K562 (cell line): ENCODE data around the gene INSIG1. TPM values are rescaled to one million over a fixed set of nuclear protein-coding genes. Genes with fewer than 3 reads are reported as not detected.
A peak's percentile ranks its signal among the peaks of the same experiment; 100 is the strongest.

Experiments
- BCL6 ChIP-seq: fragments of 250-450 bp; sonication (Bioruptor Pico); IDR thresholded peaks from 2 replicates; pipeline ENCODE4 v1.4.0; 2020
- DPF2 ChIP-seq: fragments of 450-650 bp; IDR thresholded peaks from 2 replicates; pipeline ENCODE4 v1.6.1; 2016
- ERF ChIP-seq: fragments of 450-650 bp; formaldehyde crosslinking; IDR thresholded peaks from 2 replicates; pipeline ENCODE4 v1.4.0; 2020; ENCODE audit warnings: mild to moderate bottlenecking, mixed read lengths
- HDGF ChIP-seq: fragments of 450-650 bp; IDR thresholded peaks from 2 replicates; pipeline ENCODE4 v1.6.1; 2016
- HIVEP1 ChIP-seq: fragments of 250-450 bp; sonication (Bioruptor Pico); IDR thresholded peaks from 2 replicates; pipeline ENCODE4 v1.4.0; 2020; ENCODE audit warnings: mild to moderate bottlenecking
- HNRNPK ChIP-seq: fragments of 200-400 bp; formaldehyde crosslinking; IDR thresholded peaks from one replicate; pipeline ENCODE4 v1.6.1; 2018; ENCODE audit warnings: mild to moderate bottlenecking, low read depth, low read length; ENCODE audit not compliant: poor library complexity, severe bottlenecking
- MCM7 ChIP-seq, 2 experiments: fragments of 450-650 bp; IDR thresholded peaks; 2 replicates each; pipeline ENCODE4 v1.6.1; 2016 to 2018
- MEF2D ChIP-seq: conservative IDR thresholded peaks from 2 replicates; pipeline ENCODE4 v1.6.1; 2016; ENCODE audit warnings: low read depth, missing genetic modification characterization, missing compliant biosample characterization
- NUFIP1 ChIP-seq: fragments of 450-650 bp; IDR thresholded peaks from 2 replicates; pipeline ENCODE4 v1.6.1; 2018; ENCODE audit not compliant: partially characterized antibody
- POLR2H ChIP-seq: IDR thresholded peaks from 2 replicates; pipeline ENCODE4 v1.6.1; 2016; ENCODE audit warnings: missing genetic modification characterization, low read depth, mild to moderate bottlenecking, control low read depth, missing compliant biosample characterization, moderate library complexity
- RBFOX2 ChIP-seq: fragments of 200-400 bp; formaldehyde crosslinking; IDR thresholded peaks from 2 replicates; pipeline ENCODE4 v1.6.1; 2017; ENCODE audit warnings: low read depth, mild to moderate bottlenecking, low read length, moderate library complexity
- RNF2 ChIP-seq: sonication (generic); IDR thresholded peaks from 2 replicates; pipeline ENCODE4 v1.6.1; 2016
- SETDB1 ChIP-seq: IDR thresholded peaks from one replicate; pipeline ENCODE4 v1.6.1; 2012; ENCODE audit warnings: low read length, control low read depth, inconsistent platforms
- TAF15 ChIP-seq: fragments of 200-400 bp; formaldehyde crosslinking; IDR thresholded peaks from 2 replicates; pipeline ENCODE4 v1.6.1; 2017; ENCODE audit warnings: mild to moderate bottlenecking, low read depth, low read length, moderate library complexity
- polyA plus RNA-seq, 8 experiments: library from polyadenylated mRNA; depleted of rRNA in 4 of 8; stranded (reverse) in 5 of 8; unstranded in 3 of 8; fragments of >200 nt; fragmentation: Nextera tagmentation in 2 of 8; fragmentation: Illumina TruSeq in 1 of 8; extraction: Ambion mirVana in 2 of 8; extraction: Trizol in 1 of 8; gene quantifications; 2 replicates each; pipeline versions ENCODE4 v1.2.1 to v1.2.3, GENCODE V29; 2011 to 2014; ENCODE audit warnings: inconsistent platforms in 1 of 8, missing spikeins in 1 of 8
- total RNA-seq, 7 experiments: library from RNA; depleted of rRNA in 6 of 7; stranded (reverse); fragments of >200 nt in 6 of 7; fragmentation: Illumina TruSeq in 2 of 7; extraction: Trizol in 2 of 7; gene quantifications; 2 replicates each; pipeline versions ENCODE4 v1.2.1 to v1.2.3, GENCODE V29; 2011 to 2021; ENCODE audit warnings: low replicate concordance in 1 of 7
- TF ChIP-seq, protein P1 (sequence below): sonication (generic); formaldehyde crosslinking; IDR thresholded peaks from 2 replicates; pipeline ENCODE4 v1.8.0; 2022; ENCODE audit warnings: mild to moderate bottlenecking, missing genetic modification reagents, borderline replicate concordance
- TF ChIP-seq, protein P2 (sequence below): sonication (generic); formaldehyde crosslinking; IDR thresholded peaks from 2 replicates; pipeline ENCODE4 v1.8.1; 2022; ENCODE audit warnings: missing genetic modification reagents
- TF ChIP-seq, protein P3 (sequence below): fragments of 450-650 bp; IDR thresholded peaks from 2 replicates; pipeline ENCODE4 v1.6.1; 2016; ENCODE audit warnings: antibody characterized with exemption
- TF ChIP-seq, protein P4 (sequence below): fragments of 250-450 bp; sonication (Bioruptor Pico); IDR thresholded peaks from 2 replicates; pipeline ENCODE4 v1.5.1; 2021; ENCODE audit warnings: mild to moderate bottlenecking
- TF ChIP-seq, protein P5 (sequence below): sonication (generic); formaldehyde crosslinking; IDR thresholded peaks from 2 replicates; pipeline ENCODE4 v1.4.0; 2020; ENCODE audit warnings: mild to moderate bottlenecking, missing genetic modification reagents
- TF ChIP-seq, protein P6 (sequence below): fragments of 250-450 bp; sonication (Bioruptor Pico); IDR thresholded peaks from 2 replicates; pipeline ENCODE4 v1.6.1; 2021; ENCODE audit warnings: mild to moderate bottlenecking

The INSIG1 gene
- total and polyA plus RNA-seq, 9 of the 15 experiments (the other 6 are each of a cell fraction or from before 2014, with no cell fraction given) = 57.1 to 787 (median 238) TPM

DNA sequence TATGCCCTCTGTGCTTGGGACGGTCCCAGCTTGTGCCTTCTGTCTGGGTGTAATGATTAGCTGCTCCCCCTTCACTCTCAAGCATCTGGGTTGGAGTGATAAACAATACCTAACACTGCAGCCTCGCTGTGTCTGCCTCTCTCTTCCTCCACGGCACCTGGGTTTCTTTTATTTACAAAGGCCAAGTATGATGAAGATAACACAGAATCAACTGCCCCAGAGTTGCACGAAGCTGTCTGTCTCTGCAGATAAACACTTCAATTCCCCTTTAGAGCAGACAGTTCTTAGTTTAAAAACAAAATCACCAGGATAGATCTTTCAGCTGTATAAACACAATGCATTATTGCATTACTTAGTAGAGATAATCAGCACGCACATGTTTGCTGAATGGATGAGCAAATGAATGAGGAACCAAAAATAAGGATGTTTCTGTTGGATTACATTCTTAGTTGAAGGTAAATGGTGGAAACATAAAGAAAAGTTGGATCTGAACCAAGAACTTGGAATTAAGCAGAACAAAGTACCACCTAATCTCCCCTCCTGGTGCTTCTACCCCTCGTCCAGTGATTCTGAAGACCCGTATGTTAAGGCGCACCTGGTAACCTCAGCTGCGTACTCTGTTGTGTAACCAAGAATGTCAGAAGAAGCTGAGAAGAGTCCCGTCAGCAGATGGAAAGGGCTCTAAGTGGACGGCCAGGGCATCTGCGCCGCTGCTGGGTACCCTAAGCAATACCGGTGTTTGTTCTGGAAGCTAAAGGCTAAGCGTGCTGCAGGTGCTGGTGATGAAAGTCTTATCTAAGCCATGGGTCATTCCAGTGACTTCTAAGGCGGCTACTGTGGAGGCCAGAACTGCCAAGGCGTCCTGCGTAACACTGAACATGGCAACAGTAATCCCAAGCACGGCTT is 26.6 kb downstream of the INSIG1 start (continued):
- TF ChIP-seq, protein P1, sequence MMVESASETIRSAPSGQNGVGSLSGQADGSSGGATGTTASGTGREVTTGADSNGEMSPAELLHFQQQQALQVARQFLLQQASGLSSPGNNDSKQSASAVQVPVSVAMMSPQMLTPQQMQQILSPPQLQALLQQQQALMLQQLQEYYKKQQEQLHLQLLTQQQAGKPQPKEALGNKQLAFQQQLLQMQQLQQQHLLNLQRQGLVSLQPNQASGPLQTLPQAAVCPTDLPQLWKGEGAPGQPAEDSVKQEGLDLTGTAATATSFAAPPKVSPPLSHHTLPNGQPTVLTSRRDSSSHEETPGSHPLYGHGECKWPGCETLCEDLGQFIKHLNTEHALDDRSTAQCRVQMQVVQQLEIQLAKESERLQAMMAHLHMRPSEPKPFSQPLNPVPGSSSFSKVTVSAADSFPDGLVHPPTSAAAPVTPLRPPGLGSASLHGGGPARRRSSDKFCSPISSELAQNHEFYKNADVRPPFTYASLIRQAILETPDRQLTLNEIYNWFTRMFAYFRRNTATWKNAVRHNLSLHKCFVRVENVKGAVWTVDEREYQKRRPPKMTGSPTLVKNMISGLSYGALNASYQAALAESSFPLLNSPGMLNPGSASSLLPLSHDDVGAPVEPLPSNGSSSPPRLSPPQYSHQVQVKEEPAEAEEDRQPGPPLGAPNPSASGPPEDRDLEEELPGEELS (CRISPR knock-in tag) = no peak
- TF ChIP-seq, protein P2, sequence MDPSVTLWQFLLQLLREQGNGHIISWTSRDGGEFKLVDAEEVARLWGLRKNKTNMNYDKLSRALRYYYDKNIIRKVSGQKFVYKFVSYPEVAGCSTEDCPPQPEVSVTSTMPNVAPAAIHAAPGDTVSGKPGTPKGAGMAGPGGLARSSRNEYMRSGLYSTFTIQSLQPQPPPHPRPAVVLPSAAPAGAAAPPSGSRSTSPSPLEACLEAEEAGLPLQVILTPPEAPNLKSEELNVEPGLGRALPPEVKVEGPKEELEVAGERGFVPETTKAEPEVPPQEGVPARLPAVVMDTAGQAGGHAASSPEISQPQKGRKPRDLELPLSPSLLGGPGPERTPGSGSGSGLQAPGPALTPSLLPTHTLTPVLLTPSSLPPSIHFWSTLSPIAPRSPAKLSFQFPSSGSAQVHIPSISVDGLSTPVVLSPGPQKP = no peak
- no peak for TF ChIP-seq HDGF
- TF ChIP-seq HNRNPK = no peak
- peak; percentile 98 for TF ChIP-seq ERF (CRISPR knock-in tag)
- TF ChIP-seq POLR2H (tag) = no peak
- peak; percentile 95 for TF ChIP-seq BCL6 (CRISPR knock-in tag)
- no peak for TF ChIP-seq SETDB1
- TF ChIP-seq DPF2 = peak; percentile 99
- no peak for TF ChIP-seq TAF15
- no peak for TF ChIP-seq RBFOX2
- TF ChIP-seq MCM7 (IDR thresholded peaks at IDR 0.05) = peak in 1 of 2 experiments; percentile 85; a peak in 1 of 4 replicates
- TF ChIP-seq RNF2 = peak; percentile 78; the same call in 1 of the 2 replicates
- TF ChIP-seq, protein P3, sequence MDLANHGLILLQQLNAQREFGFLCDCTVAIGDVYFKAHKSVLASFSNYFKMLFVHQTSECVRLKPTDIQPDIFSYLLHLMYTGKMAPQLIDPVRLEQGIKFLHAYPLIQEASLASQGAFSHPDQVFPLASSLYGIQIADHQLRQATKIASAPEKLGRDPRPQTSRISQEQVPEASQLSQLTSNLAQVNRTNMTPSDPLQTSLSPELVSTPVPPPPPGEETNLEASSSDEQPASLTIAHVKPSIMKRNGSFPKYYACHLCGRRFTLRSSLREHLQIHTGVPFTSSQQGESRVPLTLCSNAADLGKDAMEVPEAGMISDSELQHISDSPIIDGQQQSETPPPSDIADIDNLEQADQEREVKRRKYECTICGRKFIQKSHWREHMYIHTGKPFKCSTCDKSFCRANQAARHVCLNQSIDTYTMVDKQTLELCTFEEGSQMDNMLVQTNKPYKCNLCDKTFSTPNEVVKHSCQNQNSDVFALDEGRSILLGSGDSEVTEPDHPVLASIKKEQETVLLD = no peak
- TF ChIP-seq, protein P4, sequence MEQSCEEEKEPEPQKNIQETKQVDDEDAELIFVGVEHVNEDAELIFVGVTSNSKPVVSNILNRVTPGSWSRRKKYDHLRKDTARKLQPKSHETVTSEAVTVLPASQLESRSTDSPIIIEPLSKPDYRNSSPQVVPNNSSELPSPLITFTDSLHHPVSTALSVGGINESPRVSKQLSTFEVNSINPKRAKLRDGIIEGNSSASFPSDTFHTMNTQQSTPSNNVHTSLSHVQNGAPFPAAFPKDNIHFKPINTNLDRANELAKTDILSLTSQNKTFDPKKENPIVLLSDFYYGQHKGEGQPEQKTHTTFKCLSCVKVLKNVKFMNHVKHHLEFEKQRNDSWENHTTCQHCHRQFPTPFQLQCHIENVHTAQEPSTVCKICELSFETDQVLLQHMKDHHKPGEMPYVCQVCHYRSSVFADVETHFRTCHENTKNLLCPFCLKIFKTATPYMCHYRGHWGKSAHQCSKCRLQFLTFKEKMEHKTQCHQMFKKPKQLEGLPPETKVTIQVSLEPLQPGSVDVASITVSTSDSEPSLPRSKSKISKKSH (CRISPR knock-in tag) = no peak
- no peak for TF ChIP-seq NUFIP1
- TF ChIP-seq, protein P5, sequence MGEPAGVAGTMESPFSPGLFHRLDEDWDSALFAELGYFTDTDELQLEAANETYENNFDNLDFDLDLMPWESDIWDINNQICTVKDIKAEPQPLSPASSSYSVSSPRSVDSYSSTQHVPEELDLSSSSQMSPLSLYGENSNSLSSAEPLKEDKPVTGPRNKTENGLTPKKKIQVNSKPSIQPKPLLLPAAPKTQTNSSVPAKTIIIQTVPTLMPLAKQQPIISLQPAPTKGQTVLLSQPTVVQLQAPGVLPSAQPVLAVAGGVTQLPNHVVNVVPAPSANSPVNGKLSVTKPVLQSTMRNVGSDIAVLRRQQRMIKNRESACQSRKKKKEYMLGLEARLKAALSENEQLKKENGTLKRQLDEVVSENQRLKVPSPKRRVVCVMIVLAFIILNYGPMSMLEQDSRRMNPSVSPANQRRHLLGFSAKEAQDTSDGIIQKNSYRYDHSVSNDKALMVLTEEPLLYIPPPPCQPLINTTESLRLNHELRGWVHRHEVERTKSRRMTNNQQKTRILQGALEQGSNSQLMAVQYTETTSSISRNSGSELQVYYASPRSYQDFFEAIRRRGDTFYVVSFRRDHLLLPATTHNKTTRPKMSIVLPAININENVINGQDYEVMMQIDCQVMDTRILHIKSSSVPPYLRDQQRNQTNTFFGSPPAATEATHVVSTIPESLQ (CRISPR knock-in tag) = no peak
- TF ChIP-seq MEF2D (tag) = peak; percentile 96
- TF ChIP-seq, protein P6, sequence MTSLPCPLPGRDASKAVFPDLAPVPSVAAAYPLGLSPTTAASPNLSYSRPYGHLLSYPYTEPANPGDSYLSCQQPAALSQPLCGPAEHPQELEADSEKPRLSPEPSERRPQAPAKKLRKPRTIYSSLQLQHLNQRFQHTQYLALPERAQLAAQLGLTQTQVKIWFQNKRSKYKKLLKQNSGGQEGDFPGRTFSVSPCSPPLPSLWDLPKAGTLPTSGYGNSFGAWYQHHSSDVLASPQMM (CRISPR knock-in tag) = no peak
- TF ChIP-seq HIVEP1 (CRISPR knock-in tag) = peak; percentile 72; the same call in 1 of the 2 replicates
